GM19455 (cell line): Measurements from ENCODE around the gene AOPEP.

Source experiments
- ATAC-seq: cut with Tn5 transposase; IDR thresholded peaks from one replicate; pipeline ENCODE4 v1.9.1; 2021; ENCODE audit not compliant: unreplicated experiment

Gene AOPEP

DNA sequence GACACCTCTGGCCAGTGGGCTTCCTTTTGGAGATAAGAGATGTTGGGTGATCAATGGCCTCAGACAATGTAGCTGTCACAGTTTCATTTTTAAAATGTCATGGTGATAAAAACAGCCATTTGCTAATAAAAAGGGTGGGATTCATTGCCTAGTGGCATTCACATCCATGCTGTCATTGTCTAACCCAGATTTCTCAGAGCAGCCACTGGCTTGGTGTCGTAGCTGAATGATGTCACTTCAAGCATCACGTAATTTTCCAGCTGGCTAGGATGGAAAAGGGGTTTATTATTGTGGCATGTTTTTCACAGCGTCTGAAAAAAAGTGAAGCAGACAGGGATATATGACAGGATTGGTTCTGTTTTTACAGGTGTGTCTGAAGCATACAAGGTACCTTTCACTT is 184.7 kb downstream of the AOPEP start:
- ATAC-seq: no peak

DNA sequence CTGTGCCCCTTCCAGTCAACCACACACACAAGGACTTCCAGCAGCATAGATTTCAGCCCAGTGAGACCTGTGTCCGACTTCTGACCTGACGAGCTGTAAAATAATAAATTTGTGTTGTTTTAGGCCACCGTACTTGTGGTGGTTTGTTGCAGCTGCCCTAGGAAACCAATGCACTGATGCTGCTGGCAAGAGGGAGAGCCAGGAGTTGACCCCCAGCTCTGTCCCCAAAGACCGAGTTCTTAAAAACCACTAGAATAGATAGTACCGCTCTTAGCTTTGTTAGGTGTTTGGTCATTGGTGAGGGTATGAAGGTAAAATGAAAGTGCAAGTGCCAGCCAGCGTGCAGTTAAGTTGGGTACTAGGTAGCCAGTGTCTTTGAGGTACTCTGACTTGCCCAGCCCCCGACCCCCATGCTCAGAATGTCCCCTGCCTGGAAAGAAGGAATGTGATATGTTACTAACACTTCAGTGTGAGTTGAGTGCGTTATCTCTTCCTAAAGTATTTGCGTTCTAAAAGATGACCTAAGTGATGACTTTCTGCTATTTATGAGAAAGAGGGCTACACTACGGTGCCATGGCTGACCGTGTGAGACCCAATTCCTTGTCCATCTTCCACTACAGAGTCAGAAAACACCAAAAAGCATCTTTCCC is 185.6 kb downstream of the AOPEP start:
- no peak for ATAC-seq

DNA sequence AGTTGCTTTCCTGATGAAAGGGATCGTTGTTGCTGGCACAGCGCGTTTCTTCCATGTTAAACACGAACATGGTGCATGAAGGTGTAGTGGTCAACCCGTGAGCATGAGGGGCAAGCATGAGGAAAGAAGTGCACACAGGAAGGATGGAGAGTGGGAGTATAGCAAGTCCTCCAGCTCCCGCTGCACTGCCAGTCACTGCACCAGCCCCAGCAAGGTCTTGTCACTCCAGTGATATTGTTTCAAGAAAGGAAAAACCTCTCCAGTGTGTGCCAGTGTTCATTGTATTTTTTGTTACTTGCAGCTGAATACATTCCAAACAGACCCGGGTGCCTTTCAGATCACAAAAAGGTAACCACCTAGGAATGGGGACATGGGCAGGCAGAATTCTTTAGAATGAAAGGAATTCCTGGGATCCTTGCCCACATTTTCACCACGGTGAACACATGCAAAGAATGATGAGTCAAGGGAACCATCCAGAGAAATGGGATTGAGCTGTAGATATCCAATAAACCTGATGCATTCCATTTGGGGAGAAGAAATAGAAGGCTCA is 186.3 kb downstream of the AOPEP start:
- ATAC-seq: no peak

DNA sequence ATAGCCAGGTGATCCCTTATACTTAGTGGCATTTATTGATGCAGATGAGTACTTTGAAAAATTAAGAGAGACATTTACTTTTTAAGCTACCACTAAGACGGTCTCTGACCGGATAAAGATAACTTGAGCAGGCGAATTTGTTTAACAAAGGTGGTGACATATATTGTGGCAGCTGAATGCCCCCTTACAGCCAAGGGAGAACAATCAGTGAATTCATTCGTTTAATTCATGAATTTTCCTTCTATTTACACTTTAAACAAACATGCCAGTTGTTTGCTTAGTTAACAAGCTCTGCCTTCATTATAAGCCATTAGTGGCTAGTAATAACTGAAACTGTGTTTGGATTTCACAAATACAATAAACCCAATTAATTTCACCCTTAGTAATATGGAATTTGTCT is 187.1 kb downstream of the AOPEP start:
- no peak for ATAC-seq

DNA sequence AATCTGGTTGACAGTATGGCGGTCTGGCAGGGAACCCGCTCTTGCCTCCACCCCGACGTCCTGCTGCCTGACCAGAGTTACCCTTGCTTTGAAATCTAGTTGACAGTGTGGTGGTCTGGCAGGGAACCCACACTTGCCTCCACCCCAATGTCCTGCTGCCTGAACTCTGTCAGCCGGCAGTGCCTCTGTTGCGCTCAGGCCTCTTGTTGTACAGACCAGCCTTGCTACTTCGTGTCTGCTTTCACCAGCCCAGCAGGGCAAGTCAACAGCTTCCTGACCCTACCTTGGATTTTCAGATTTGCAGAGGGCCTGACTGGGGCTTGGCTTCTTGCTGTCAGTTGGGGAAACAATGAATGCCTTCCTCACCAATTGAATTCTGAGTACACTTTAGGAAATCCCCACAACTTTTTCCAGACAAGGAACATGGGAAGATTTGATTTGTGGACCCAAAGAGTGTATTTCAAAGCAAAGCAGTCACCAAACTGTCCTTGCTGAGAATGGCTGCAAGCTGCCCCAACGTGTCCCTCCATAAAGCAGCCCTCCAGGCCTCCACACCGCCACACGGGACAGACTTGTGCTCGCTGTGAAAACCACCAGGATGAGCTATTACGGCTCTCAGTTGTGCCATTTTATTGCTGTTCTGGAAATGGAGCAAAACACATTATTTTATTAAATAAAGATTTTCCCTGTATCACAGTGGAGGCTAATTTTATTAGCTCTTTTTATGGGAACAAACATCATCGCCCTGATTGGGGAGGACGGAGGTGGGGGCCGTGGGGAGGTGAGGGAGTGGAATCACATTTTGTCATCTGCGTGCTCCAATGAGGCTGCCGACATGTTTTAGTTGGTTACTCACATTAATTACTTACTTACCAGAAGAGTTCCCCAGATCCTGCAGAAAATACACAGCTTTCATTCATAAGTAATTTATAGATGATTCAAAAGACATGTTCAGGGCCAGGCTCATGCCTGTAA is 189.3 kb downstream of the AOPEP start:
- no peak for ATAC-seq

DNA sequence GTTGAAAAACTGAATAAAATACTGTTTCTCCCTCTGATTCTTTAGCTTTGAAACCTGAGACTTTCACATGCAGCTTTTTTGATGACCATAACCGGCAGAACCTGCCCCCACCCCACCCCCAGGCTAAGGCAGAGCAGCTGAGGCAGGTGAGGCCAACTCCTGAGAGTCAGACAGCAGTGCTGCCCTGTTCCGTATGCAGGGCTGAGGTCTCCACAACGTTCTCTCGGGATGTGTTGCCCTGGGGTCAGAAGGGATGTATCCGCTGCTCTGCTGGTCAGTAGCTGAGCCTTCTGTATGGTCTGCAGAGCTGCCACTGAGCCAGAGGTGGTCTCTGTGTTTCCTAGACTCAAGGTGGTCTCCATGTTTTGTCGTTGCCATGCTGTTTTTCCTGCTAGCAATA is 190.5 kb downstream of the AOPEP start:
- ATAC-seq: no peak

DNA sequence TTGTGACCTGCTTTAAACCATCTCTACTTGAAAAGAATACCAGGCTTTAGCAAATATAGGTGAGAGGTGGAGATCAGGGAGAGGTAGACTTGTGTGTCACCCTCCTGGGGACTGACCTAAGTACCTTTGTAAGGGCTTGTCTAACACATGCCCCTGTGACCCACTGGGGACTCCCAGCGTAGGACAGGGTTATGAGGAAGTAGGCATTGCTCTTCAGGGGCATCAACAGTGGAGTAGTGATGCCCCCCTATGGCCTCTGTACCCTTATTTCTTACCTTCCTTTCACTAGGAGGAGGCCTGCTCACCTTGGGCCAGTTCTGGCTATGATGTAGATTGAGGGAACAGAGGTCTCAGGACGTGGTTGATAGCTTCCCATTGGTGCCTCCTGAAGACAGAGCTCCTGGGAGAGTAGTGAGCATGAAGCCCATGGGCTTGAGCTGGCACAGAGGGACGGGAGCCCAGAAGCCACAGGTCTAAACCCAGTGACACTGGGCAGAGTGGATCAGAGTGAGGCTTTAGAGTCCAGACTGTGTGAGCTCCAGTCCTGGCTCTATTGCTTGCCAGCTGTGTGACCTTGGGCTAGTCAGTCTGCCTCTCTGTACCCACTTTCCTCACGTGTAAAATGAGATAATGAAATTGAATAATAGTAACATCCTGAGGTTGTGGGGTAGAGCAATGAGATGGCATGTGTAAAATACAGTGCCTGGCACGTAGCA is 191.7 kb downstream of the AOPEP start:
- no peak for ATAC-seq

DNA sequence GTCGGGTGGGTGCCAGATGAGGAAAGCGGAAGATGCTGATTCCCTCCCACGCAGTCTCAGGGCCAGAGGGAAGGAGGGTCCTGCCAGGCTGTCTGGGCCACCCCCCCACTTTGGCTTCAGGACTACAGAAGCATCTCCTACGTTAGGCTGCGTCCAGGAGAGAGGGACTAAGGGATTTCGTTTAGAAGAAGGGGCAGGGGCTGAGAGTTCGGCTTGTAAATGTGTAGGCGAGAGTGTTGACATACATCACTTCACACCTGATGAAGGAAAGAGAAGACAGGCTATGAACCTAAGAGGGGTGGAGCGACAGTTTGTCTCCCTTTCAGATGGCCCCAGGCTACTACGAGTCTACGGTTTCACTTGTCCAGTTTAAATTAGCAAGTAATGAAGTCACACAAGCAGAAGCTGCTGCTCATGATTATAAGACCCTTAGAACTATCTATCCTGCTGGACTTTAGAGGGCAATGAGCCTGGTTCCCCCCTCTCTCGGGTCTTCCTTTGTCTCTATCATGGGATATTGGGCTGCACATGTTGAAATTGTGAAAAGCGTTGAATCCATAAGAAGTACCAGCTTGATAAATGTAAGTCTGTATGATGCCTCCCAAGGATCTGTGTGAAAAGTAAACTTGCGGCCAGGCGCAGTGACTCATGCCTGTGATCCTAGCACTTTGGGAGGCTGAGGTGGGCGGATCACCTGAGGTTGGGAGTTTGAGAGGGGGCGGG is 193.0 kb downstream of the AOPEP start:
- ATAC-seq: no peak

DNA sequence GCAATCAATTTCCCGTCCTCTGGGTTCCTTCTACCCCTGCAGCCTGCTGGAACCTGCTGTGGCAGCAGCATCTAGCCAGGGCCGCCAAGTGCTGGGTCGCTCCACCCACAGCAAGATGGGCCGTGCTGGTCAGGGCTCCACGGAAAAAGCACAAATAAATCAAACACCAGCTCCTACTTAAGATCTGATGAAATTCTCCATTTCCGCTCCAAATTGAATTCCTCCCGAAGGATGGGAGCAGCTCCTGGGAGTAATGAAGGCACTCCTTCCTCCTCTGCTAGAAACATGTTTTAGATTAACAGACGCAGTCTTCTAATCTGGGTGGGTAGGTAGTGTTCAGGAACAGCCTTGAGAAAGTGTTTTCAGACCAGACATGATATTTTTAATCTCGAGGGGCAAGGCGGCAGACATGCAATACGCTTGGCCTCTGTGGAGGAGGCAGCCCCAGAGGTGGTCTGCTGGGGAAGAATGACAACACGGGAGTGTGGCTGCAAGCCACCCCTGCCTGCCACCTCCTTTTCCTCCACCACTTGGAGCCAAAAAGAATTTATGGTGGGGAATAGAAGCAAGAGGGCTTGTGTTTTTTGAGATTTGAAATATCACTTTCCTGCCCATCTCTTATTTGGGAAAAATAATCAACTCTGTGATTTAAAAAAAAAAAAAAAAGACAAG is 194.1 kb downstream of the AOPEP start:
- no peak for ATAC-seq

DNA sequence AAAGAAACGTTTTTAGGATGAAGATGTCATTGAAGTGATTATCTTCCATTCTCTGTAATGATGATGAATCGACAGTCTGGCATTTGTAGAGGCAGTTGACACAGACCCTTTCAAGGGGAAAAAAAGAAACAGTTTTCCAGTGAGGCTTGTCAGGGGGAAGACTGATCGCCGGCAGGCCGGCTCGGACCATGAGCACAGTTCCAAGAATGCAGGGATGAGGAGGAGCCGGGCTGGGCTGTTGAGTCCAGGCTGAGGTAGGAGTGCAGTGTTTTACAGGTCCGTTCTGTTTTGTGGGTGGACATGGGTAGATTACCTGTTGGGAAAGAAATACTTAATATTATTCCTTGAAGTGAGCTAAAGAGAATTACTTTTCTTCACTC is 194.6 kb downstream of the AOPEP start:
- ATAC-seq: no peak

DNA sequence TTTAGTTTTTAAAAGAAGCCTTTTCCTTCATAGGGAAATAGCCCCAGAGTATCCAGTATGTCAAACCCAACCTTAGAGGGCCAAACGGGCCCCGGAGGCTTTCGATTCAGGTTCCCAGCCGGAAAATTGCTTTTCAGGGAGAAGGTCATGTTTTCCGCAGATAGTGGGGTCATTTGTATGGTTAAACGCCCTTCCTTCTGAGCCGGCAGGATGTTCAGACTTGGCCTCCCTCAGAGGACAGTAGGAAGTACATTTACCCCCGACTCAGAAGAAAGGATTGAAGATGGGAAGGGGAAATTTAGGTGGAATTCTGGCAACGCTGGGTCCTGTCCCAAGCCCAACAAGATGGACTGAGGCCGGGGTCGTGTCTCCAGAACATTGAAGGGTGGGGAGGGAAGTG is 195.2 kb downstream of the AOPEP start:
- ATAC-seq: no peak

DNA sequence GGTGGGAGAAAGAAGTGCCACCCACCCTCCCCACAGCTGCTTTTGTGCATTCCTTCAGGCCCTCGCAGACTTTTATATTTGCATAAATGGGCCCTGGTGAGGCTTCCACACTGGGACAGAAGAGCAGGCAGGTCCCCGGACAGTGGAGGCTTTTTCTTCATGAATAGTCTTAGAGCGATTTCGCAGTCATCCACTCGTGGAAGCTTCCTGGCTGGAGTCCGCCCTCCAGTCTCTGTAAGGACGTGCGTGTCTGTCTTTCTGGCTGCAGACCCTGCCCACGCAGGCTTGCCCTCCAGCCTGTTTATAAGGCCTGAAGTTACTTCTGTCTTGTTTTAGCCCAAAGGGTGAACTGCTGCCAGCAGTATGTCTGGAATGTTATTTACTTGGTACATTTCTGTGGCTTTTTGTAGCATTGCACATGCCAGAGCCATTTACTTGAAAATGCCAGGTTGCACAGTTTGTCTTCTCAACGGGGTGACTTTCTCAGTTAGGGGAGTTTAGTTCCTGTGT is 195.7 kb downstream of the AOPEP start:
- ATAC-seq: no peak

DNA sequence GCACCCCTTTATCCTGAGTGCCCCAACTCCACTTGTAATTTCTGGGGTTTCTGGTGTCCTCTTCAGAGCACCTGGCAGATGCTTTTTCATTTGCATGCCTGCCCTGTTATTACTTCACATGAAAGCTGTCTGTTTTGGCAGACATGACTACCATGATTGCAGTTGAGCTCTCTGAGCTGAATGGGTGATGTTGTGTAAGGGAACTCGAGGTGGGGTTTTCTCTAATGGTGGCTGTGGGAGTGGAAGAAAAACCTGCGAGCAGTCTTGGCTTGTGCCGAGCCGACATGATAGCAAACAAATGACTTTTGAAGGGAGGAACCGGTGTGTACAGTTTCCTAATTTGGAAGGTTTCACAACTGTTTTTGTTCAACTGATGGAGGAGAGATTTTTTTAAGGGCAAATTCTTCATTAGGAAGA is 196.2 kb downstream of the AOPEP start:
- ATAC-seq: no peak

DNA sequence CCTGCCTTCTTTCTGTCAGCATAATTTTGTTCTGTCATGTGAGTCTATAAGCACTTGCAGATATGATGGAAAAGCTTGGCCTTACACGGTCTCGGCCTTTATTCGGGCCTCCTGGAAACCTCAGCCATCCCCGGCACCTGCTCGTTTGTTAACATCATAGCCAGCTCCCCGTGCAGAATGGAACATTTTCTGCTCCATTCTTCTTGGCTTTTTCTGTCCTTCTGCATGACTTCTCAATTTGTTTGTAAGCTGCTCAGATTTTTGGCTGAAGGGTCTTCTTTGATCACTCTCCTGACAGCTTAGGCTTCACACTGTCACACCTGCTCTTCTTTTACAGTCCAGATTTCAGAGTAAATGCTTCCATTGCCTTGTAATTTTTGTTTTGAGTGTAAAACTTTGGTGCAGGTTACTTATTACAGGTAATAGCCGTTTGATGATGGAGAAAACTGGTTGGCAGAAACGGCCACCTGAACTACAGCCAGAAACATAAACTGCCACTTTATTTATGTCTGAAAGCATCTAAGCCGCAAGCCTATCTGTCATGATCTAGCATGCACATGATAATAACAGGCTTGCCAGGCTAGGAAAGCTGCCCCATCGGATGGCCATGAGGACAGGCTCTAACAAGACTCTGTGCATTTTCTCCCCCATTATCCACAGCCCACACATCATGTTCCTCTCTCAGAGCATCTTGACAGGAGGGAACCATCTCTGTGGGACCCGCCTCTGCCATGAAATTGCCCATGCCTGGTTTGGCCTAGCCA is 197.0 kb downstream of the AOPEP start:
- ATAC-seq: no peak

DNA sequence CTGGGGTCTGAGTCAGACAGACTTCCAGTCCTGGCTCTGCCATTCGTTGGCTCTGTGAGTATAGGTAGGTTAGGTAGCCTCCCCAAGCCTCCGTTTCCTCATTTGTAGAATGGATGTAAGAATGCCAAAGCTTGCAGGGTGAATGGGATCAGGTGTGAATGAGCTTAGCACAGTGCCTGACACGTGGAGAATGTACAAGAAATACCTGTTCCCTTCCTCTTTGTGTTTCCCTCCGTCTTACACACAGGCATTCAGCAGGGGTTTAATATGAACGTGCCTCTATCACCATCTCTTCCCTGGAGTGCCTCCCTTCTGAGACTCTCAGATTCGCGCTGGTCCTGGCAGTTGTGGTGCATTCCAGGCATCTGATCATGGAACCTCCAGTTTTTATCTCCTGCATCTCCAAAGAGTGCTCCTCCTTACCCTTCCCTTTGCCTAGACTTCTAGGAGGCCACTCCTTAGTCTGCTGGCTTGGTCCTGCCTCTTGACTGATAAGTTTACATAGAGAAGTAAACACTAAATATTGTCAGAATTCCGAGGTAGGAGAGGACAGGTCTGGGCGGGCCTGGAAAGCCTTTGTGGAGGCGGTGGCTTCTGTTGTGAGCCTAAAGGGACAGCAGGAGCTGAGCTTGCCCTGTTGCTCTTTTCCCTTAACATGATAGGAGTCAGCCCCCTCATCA is 199.4 kb downstream of the AOPEP start:
- no peak for ATAC-seq

DNA sequence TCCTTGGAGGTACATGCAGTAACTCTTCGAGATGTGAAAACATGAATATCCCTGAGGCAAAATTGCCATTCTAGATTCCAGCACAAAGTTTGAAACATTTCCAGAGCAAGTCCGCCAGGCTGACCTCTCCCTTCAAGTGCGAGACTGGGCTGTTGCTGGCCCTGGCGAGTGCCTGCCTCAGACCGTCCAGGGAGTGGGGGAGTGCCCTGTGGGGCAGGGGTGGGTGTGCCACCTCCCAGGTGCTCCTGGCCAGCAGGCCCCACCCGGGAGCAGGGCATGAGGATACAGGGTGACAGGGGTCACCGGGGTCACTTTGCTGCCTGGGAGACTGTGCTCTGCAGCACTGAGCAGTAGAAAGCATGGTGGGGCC is 199.9 kb downstream of the AOPEP start:
- ATAC-seq: no peak

DNA sequence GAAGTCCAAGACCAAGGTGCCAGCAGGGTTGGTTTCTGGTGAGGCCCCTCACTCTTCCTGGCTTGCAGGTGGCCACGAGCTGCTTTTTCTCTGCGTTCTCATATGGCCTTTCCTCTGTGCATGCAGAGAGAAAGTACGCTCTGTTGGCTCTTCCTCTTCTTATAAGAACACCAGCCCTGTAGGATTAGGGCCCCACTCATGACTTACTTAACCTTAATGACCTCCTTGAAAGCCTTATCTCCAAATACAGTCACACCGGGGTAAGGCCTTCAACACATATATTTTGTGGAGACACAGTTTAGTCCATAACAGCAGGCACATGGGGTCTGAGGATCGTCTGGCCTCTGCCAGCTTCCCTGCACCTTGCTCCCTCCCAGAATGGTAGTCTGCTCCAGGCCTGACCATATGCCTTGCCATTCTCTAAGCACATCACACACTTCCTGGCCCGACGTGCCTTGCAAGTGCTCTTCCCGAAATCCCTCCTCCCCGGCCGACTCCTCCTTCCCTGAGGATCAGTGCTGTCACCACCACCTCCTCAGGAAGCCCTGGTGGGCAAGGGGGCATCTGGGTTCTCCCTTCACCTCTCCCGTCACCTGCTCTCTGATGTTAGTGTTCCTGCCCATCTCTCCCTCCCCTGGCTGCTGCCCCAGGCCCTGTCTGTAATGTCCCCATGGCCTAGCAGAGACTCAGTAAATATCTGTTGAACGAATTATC is 200.7 kb downstream of the AOPEP start:
- no peak for ATAC-seq
